GM18907 (cell line): Measurements from ENCODE around the gene PRXL2C.
"Not testable (repeated sequence)": the region's sequence is repeated elsewhere in the genome, so short reads cannot be mapped to it uniquely, and the experiment has no call there.

Experiments used
- ATAC-seq: cut with Tn5 transposase; IDR thresholded peaks from one replicate; pipeline ENCODE4 v1.9.1; 2021; ENCODE audit warnings: mild to moderate bottlenecking, moderate library complexity; ENCODE audit not compliant: unreplicated experiment

Gene PRXL2C, protein sequence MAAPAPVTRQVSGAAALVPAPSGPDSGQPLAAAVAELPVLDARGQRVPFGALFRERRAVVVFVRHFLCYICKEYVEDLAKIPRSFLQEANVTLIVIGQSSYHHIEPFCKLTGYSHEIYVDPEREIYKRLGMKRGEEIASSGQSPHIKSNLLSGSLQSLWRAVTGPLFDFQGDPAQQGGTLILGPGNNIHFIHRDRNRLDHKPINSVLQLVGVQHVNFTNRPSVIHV

DNA sequence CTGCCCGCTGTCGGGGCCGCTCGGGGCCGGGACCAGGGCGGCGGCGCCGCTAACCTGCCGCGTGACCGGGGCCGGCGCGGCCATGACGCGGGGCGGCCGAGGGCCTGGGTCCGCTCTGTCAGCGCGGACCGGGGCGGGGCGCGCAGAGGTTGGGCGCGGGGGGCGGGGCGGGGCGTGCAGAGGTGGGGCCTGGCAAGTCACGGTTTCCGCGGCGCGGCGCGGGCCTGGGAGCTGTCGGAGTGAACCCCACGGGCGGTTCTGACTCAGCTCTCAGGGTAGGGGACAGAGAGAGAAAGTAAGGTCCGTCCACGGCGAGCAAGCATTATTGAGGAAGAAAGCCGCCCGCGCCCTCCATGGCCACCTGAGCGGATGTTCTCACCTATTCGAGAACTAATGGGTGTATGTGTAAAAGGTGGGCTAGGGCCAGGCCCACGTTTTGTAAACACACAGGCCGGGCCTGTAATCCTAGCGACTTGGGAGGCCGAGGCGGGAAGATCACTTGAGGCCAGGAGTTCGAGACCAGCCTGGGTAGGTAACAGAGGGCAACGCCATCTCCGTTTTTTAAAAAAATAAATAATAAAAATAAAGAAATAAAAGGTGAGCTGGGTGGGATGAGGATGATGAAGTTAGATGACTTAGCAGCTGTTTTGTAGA is at the start of gene PRXL2C:
Gene PRXL2C (minus strand): TSS at position 120 of the 654 bp plus-strand sequence. CDS start 36 bp downstream, at position 84.
- ATAC-seq = peak; percentile 63

DNA sequence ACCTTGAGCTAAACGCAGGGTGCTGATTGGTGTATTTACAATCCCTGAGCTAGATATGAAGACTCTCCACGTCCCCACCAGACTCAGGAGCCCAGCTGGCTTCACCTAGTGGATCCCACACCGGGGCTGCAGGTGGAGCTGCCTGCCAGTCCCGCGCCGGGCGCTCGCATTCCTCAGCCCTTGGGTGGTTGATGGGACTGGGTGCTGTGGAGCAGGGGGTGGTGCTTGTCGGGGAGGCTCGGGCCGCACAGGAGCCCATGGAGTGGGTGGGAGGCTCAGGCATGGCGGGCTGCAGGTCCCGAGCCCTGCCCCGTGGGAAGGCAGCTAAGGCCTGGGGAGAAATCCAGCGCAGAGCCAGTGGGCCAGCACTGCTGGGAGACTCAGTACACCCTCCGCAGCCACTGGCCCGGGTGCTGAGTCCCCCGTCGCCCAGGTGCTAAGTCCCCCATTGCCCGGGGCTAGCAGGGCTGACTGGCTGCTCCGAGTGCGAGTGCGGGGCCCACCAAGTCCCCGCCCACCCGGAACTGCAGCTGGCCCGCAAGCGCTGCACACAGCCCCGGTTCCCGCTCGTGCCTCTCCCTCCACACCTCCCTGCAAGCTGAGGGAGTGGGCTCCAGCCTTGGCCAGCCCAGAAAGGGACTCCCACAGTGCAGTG is 45.7 kb upstream of the PRXL2C start:
- not testable (repeated sequence) for ATAC-seq

DNA sequence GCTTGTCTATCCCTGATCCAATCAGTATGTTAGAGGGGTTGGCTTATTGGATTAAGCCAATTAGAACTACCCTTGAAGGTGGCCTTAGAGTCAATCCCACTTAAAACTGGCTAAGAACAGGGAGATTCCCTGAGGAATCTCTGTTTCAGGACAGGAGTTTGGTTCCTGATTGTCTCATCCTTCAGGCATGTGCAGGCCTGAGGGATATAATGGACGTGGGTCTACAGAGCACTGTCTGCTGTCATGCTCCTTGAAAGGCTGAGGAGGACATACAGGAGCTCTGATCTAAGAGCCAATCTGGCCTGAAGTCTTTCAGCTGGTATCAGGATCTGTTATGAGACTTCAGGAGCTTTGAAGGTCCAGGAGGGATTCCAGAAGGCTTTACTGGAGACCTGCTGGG is 36.2 kb upstream of the PRXL2C start:
- no peak for ATAC-seq

DNA sequence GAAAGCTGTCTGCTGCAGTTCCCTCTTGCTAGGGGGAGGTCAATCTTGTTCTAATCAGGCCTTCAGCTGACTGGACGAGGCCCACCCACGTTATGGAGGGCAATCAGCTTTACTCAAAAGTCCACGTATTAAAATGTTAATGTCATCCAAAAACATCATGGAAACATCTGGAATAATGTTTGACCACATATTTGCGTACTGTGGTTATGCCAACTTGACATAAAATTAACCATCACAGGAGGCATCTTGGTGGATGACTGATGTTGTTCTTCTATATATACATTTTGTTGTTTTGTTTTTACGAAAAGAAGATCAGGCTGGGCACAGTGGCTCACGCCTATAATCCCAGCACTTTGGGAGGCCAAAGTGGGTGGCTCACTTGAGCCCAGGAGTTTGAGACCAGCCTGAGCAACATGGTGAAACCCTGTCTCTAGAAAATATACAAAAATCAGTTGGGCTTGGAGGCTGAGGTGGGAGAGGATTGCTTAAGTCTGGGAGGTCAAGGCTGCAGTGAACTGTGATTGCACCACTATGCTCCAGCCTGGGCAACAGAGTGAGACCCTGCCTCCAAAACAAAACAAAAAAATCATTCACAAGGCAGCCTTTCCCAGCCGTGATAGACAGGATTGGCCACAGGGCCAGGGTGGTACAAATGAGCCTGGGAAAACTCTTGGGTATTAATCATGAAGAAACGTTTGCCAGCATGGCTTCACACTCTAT is 33.8 kb upstream of the PRXL2C start:
- ATAC-seq = no peak

DNA sequence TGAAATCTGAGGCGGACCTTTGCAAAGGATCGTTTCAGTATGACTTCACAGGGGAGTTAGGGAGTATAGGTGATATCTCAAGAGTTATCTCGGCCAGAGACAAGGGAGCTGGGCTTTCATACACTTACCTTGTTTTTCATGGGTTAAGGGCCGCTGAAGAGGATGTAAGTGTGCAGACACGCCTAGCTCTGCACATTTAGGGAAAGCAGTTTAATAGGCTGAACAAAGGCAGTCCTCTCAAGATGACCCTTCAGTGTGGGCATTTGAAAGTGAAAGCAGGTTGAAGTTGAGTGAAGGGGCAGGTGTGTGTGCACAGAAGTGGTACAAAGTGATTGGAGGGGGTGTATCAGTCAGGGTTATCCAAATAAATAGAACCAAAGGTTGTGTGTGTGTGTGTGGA is 33.1 kb upstream of the PRXL2C start:
- no peak for ATAC-seq

DNA sequence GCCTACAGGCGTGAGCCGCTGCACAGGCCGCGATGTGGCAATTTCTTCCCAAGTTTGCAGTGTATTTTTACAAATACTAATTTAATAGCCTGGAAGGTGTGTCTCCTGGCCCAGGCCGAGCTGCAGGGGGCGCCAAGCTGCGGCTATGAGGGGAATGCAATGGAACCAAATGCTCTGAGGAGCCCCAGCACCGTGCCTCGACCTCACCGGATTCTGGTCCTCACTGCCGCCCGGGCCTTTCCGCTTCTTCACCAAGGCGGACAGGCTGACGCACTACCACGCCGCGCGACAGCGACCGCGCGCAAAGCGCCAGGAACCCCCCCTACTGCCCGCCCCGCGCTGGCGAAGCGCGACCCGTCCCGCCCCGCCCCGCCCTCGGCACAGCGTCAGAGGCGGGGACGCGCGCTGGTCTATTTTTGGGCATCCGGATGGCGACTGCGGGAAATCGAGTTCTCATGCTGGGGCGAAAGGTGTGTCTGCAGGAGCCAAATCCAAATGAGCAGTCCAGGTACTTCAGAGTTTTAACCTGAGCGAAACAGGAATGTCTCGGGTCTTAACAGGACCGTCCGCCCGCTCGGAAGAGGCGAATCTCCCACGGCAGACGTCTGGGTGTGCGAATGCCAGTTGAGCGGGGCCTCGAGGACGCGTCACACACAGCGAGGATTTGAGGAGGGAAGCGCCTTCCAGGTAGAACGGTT is 31.7 kb upstream of the PRXL2C start:
- ATAC-seq = no peak

DNA sequence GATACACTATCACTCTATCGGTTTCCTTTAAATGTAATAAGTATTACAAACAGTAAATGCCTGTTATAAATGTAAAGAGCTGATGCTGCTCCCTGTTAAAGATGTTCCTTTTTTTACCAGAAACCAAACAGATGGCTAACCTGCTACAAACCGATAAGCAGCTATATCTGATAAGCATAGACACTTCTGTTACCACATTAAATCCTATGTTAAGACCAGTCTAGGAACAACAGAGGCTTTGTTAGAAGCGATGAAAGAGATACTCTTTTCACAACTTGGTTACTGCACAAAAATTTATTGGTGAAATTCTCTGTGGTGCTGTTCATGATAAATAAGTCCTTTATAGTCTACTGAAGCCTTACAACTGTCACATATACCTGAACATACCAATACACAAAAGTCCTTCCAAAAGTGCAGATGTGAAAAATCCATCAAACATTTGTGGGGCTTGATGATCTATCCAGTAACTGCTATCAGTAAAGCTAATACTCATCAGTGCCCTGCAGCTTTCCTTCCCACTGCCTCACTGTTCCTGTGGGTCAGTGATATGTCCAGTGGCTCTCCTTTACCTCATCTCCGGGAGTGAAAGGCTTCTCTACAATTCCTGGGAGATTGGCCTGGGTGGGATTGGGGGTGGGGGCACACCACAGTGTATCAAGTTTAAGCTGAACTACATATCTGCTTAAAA is 25.8 kb upstream of the PRXL2C start:
- no peak for ATAC-seq

DNA sequence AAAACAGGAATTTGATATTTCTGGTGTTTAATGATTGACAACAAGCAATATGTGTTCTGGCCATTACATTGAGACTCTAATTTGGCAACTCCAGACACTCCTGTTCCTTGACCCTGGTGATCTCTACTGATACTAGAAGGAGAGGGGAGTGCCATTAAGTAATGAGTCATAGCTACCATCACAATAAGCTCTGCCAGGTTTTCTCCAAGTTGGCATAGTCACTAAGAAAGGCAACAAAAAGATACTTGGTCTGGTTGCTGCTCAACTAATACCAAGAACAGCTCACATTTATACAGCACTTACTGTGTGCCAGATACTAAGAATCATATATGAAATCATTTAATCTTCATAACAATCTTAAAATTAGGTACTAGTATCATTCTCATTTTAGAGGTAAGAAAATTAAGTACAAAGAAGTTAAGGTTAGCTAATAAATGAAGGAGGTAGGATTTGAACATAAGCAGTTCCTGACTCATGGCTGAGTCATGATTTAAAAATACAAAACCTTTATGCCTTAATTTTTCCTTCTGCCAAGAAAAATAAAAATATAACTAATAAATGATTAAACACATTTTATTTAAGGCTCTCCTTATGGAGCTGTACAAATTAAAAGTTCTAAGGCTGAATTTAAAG is 19.9 kb upstream of the PRXL2C start:
- ATAC-seq = no peak

DNA sequence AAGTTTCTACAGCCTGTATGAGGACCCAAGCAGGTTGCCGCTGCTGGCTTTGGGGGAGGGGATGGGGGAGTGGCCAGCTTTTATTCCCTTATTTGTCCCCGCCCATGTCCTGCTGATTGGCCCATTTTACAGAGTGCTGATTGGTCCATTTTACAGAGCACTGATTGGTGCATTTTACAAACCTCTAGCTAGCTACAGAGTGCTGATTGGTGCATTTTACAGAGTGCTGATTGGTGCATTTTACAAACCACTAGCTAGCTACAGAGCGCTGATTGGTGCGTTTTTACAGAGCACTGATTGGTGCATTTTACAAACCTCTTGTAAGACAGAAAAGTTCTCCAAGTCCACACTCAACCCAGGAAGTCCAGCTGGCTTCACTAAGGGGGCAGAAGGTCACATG is 18.7 kb upstream of the PRXL2C start:
- not testable (repeated sequence) for ATAC-seq

DNA sequence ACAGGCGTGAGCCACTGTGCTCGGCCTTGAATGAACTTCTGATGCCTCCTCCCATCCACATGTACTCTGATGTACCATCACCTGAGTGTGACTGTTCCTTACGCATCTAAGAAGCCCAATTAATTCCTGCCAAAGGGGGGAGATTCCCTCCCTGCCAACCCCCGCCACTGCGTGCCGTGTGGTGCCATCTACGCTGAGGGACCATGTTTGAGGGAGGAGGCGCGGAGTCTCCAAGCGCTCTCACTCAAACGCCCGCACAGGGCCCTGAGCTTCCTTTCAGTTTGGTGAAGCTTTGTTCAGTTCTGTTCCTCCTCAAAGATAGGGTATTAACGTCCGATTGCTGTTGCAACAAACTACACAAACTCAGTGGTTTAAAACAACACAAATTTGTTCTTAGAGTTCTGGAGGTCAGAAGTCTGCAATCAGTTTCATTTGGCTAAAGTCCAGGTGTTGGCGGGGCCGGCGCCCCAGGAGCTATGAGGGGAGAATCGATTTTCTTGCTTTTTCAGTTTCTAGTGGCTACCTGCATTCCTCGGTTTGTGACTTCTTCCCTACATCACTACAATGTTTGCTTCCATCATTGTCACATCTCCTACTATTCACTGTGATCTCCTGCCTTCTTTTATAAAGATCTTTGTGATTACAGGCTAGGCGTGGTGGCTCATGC is 13.9 kb upstream of the PRXL2C start:
- no peak for ATAC-seq

DNA sequence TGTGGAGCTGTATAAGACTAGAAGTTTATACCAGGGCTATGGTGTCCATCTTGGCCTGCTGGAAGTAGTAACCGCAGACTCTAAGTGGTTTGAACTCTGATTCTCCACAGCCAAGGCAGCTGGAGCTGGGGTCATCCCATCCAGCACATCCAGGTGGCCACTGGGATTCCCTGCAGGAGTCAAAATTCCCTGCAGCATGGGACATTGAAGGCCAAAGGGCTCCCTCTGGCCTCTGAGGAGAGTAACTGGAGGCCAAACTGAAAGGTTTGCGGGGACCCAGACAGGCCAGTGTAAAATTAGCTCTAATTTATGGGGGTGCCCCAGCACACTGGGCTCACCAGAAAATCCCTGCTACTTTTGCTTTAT is 12.2 kb upstream of the PRXL2C start:
- no peak for ATAC-seq

DNA sequence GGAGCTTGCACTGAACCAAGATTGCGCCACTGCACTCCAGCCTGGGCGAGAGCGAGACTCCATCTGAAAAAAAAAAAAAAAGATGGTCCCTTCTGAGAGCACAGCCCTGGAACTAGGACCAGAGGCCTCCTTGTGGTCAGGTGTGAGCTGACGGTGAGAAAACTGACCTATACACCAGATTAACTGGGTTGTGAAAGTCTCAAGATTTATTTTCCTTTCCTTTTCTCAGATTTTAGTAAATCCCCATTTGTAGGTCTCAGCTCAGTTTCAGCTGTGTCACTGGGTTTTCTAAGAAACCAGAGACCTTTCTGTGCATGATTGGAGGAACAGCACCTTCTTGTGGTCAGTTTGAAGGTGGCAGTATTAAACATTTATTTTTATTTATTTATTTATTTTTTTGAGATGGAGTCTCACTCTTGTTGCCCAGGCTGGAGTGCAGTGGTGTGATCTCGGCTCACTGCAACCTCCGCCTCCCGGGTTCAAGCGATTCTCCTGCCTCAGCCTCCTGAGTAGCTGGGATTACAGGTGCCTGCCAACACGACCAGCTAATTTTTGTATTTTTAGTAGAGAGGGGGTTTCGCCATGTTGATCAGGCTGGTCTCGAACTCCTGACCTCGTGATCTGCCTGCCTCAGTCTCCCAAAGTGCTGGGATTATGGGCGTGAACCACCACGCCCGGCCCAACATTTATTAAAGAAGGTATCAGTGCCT is 11.7 kb upstream of the PRXL2C start:
- ATAC-seq = peak; percentile 72

DNA sequence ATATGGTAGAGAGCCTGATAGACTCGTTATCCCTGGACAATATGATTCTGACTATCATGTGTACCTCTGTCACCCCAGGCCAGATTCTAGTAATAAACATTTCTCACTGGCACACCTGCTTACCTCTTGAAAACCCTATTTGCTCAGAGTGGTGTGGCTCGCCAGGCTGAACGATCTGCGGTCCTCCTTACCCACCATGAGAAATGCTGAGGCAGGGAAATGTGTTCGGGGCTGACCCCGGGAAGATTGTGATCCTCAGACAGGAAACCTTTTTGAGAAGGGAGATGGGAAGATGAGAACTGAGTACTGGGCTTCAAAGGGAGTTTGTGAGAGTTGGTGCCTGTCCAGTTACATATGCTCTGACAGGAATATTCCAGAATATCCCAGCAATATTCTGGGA is 10.7 kb upstream of the PRXL2C start:
- no peak for ATAC-seq

DNA sequence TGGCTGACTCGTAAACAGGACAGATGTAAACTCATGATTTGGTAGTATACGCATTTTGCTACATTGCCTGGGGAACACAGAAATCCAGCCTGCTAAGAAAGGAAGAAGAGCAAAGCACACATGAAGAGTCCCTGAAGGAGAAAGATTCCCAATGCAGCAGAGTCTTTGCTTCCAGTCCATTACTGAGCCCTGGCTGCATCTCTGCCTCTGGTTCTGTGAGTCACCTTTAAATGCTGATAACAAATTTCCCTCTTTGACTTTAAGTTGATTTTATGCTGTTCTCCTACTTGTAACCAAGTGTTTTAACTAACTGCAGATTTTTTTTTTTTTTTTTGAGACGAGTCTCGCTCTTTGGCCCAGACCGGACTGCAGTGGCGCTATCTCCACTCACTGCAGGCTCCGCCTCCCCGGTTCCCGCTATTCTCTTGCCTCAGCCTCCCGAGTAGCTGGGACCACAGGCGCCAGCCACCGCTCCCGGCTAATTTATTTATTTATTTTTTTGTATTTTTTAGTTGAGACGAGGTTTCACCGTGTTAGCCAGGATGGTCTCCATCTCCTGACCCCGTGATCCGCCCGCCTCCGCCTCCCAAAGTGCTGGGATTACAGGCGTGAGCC is 8.5 kb upstream of the PRXL2C start:
- no peak for ATAC-seq

DNA sequence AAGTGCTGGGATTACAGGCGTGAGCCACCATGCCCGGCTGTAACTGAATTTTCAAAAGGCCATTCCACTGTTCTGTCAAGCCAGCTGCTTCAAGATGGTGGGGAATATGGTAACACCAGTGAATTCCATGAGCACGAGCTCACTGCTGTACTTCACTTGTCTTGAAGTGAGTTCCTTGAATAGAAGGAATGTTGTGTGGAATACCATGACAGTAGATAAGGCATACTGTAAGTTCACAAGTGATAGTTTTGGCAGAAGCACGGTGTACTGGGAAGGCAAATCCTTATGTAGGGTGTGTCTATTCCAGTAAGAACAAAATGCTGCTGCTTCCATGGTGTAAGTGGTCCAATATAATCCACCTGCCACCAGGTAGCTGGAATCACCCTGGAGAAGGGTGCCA is 6.6 kb upstream of the PRXL2C start:
- ATAC-seq = no peak

DNA sequence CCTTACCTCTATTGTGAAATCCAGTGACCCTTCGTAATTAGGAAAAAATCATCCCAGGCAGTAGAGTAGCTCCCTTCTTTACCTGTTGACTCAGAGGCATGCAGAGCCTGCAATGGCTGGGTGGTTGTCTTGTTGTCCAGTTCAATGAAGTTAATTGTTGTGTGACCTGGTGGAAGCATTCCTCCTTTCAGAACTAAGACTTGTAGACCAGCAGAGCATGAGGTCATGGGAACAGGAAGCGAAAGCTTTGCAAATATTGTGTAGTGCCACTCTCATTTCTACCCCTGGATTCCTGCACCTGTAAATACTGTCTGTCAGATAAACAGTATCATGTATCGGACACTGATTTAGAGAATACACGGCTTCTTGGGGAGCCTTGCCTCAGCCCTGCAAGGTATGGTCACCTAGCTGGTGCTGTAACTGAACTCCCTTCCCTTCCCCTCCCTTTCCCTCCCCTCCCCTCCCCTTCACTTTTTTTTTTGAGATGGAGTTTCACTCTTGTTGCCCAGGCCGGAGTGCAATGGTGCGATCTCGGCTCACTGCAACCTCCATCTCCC is 5.7 kb upstream of the PRXL2C start:
- no peak for ATAC-seq

DNA sequence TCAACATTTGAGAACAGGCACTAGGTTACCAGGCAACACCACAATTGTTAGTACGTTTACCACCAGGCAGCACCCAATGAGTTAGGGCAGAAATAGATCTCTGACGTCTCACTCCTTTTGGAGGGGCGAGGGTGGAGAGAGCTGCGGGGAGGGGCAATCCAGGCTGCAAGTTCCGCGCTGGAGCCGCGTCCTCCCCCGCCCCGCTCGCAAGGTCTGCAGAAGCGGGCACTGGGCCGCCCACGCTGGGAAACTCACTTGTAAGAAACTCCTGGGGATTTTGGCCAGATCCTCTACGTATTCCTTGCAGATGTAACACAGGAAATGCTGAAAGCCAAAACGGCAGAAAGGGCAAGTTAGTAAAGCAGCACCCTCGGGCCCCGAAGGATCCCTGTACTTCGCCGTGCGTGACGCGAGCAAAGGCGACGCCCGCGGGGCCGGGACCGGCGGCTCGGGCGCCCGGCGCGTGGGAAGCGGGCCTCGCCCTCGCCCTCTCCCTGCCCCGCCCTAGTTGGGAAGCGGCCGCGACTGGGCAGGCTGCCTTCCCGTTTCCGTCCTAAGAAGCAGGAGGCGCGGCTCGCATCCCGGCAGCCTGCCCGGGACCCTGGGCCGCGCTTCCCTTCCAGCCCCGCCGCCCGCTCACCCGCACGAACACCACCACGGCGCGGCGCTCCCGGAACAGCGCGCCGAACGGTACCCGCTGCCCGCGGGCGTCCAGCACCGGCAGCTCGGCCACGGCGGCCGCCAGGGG is 493 bp downstream of the PRXL2C start:
- ATAC-seq = peak; percentile 62
